NCI-H146 (cell line): ENCODE results near the gene RRP9.
"Not testable (repeated sequence)": the region's sequence is repeated elsewhere in the genome, so short reads cannot be mapped to it uniquely, and the experiment has no call there.

Source experiments
- DNase-seq: peaks from one replicate; lab custom pipeline; 2025; lab: John Stamatoyannopoulos, UW

Gene RRP9

DNA sequence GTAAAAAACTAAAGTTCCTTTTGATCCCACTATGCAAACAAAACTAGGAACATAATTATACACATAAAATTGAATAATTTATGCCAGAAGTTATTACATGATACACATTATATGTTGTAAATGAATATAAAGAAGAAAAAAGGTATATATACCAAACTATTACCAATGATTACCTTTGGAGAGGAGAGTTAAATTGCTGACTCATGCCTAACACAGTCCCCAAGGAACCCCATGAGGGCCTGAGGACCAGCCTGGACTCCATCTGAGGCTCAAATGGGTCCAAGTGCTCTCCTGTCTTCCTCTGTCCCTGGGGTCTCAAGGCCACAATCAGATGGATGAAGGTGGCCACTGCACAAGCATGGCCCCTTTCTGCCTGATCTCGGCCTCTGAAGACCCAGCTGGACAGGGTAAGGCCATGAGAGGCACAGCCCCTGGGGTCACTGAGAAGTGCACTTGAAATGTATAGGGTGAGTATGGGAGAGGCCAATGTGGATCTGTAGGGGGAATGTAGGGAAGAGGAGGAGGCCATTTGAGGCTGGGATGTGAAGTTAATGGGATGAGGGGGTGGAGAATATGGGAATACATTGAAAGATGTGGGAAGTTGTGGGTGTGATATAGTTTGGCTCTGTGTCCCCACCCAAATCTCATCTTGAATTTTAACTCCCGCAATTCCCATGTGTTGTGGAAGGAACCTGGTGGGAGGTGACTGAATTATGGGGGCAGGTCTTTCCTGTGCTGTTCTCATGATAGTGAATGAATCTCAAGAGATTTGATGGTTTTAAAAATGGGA lies 37.5 kb downstream of the RRP9 start:
- DNase-seq, result no peak

DNA sequence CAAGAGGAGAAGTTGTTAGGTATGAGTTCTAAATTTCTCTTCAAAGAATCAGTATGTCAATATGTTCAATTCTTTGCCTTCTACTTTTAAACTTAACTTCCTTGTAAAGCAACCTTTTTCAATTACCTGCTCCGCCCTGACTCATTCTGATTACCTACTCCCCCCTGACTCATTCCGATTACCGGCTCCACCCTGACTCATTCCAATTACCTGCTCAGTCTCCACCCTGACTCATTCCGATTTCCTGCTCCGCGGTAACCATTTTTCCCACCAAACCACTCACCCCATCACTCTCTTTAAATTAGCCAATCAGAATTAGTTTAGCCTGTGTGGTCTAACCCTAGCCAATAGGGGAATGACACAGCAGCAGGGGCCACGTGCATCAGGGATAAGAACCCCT lies 39.3 kb downstream of the RRP9 start:
- DNase-seq, result not testable (repeated sequence)

DNA sequence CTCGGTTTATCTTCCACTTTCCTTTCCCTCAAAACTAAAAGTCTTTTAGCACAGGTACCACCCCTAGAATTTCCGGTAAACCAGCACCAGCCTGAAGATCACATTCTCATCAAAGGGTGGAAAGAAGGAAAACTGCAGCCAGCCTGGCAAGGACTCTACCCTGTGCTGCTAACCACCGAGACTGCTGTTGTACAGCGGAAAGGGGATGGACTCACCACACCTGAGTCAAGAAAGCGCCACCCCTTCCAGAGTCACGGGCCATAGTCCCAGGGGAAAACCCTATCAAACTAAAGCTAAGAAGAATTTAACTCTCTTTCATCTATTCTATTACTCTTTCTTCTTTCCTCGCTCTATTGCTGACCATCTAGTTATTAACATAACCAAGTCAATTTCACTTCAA lies 41.7 kb downstream of the RRP9 start:
- not testable (repeated sequence) for DNase-seq

DNA sequence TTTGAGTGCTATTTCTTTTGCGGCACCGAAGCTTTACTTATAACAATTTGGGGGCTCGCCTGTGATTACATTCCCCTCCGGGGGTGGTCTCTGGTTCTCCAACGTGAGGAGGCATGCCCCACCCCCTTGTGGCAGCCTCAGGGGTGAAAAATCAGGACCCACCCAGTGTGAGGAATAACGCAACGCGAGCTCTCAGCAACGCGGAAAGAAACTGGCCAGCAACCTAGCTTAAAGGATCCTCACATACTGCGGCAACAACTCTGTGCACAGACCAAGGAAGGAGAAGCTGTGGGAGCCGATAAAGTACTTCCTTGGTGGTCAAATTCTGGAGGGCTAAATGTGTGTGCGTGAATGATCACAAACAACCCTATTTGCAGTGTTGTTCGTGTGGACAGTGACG lies 44.3 kb downstream of the RRP9 start:
- DNase-seq, result no peak

DNA sequence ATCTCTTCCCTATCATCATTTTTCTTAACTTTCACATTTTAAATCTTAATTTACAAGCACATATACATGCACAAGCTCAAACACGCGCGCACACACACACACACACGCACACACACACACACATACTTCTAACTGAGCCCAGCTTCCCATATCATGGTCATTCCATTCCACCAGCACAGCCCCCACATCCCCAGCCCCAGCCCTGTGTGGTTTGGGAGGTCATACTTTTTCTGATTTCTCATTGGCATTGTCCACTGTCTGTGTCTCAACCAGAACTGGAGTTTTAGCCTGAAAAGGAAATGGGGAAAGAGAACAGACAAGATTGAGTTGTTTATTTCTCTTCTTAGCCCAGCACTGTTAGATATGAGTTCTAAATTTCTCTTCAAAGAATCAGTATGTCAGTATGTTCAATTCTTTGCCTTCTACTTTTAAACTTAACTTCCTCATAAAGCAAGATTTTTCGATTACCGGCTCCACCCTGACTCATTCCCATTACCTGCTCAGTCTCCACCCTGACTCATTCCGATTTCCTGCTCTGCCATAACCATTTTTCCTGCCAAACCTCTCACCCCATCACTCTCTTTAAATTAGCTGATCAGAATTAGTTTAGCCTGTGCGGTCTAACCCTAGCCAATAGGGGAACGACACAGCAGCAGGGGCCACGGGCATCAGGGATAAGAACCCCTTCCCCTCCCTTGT lies 44.9 kb downstream of the RRP9 start:
- no peak for DNase-seq

DNA sequence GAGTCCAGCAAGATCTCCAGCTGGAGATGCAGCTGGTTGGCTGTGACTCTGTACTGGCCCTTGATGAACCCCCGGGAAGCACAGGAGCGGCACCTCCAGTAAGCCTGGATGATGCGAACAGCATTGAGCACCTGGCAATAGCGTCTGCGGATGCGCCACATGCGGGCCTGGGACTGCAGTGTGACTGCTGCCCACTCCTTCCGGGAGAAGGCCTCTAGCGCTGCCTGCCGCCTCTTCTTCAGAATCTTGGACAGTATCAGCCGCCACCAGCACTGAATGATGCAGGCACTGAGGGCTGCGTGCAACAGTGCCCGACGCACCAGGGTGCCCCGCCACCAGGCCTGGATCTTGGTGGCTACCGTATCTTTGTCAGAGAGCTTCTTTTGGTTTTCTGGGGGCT lies 46.8 kb downstream of the RRP9 start:
- no peak for DNase-seq

DNA sequence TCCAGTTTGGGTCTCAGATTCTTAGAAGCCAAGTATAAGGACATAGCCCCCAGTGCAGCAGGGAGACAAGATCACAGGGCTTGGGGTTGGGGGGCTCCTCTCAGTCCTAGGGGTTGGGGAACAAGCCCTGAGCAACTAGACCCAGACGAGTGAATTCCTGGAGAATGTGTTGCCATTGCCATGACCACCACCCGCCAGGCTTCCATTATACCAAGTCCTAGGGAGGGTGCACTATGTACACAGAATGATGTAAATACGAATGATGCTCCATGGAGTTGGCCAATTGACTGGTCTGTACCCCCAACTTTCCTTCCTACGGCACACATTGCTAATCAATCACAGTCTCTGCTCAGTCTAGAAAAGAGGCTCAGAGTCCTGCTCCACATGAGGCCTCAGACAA lies 47.3 kb downstream of the RRP9 start:
- DNase-seq, result no peak

DNA sequence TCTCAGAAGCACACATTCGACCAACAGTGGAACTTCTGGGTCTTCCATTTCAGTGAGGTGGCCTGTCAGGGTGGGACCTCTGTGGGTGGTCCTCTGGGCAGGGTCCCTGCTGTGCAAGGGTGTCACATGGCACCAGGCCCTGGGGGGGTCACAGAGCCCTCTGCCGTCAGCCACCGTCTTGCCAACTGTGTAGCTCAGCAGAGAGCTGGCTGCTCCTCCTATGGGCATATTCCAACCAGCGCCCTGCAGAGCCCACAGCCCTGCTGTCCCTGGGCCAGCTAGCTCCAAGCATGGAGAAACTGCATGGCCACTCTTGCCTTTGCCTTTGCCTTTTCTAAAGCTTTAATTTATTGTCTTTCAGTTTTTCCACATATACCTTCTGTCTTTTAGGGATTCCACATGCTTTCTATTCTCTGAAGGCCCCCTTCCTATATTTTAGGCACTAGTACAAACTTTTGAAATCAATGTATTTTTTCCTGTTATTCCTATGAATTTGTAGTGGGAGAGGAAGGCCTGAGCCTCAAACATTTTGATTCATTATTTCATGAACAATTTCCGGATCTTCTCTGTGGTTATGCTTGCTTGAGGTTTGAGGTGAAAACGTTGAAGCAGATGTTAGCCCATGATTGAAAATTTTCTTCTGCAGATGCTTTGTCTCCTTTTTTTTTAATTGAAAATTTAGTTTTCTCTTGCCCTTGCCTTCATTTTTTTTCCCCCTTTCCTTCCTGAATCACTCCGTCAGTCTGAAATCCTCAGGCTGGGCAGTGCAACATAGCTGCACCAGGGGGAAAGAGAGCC lies 50.3 kb downstream of the RRP9 start:
- DNase-seq, result no peak

DNA sequence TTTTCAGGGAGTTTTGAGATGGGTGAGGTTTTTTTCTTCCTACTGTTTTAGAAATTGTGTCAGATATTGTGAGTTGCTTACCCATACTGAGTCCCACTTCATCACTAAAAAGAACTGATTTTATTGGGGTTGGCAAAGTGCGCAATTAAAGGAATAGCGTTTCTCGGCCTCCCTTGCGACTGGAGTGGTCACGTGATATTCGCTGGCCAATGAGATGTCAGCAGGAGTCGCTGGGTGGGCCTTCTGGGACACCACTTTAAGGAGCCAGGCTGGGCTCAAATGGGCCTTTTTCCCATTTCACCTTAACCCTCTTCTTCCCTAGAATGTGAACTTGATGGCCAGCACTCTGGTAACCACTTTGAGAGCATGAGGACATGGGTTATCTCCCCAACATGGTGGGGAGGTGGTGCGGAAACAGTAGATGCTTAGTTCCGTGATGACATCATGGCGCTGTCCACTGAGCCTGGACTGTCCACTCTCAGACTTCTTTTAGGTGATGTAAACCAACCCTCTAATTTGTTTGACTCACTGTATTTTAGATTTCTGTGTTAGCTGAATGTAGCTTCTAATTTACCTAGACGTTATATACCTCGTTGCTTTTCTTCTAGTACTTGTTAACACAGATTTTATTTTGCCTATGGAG lies 53.1 kb downstream of the RRP9 start:
- DNase-seq, result no peak

DNA sequence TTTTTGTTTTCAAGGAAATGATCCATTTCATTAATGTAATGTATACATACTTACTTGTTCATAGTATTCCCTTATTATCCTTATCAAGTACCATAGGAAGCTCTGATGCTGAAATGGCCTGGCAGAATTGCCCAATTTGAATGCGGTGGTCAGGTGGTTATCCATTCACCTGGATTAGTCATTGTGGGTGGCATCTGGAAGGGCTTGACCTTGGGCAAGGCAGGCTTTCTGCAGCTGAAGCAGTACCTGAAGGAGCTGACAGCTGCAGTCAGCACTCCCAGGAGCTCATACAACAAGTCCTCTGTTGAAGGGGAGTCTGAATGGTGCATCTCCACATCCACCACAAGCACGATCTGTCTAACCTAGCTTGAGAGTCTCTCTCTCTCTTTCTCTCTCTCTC lies 54.1 kb downstream of the RRP9 start:
- DNase-seq, result no peak

DNA sequence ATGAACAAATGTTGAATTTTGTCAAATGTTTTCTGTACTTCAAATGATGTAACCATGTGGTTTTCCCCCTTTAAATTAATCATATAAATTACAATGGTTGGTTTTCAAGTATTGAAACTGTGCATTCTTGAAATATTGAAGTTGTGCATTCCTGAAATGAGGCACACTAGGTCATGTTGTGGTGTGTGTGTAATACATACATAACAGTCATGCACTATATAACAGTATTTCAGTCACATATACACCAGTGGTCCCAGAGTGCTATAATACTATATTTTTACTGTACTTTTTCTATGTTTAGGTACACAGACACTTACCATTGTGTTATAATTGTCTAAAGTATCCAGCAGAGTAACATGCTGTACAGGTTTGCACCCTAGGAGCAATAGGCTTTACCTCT lies 55.3 kb downstream of the RRP9 start:
- DNase-seq, result no peak
